Measurements from ENCODE around the gene BAIAP2L2.
"Not testable (repeated sequence)": the region's sequence is repeated elsewhere in the genome, so short reads cannot be mapped to it uniquely, and the experiment has no call there.

BAIAP2L2 gene

GRCh38 chr22:38066381-38067027, 44.0 kb downstream of the BAIAP2L2 start:
- DNase-seq, result no peak

GRCh38 chr22:38065539-38065938, 44.9 kb downstream of the BAIAP2L2 start:
- no peak for DNase-seq

GRCh38 chr22:38062791-38063190, 47.7 kb downstream of the BAIAP2L2 start:
- DNase-seq, result no peak

- DNase-seq, result peak; percentile 89 to 91
Observed at GRCh38 chr22:38056969-38057891, 53.3 kb downstream of the BAIAP2L2 start, which contains the start of gene PICK1. PICK1 (plus strand) TSS chr22:38057404; CDS start chr22:38057810, 406 bp downstream.

DNA sequence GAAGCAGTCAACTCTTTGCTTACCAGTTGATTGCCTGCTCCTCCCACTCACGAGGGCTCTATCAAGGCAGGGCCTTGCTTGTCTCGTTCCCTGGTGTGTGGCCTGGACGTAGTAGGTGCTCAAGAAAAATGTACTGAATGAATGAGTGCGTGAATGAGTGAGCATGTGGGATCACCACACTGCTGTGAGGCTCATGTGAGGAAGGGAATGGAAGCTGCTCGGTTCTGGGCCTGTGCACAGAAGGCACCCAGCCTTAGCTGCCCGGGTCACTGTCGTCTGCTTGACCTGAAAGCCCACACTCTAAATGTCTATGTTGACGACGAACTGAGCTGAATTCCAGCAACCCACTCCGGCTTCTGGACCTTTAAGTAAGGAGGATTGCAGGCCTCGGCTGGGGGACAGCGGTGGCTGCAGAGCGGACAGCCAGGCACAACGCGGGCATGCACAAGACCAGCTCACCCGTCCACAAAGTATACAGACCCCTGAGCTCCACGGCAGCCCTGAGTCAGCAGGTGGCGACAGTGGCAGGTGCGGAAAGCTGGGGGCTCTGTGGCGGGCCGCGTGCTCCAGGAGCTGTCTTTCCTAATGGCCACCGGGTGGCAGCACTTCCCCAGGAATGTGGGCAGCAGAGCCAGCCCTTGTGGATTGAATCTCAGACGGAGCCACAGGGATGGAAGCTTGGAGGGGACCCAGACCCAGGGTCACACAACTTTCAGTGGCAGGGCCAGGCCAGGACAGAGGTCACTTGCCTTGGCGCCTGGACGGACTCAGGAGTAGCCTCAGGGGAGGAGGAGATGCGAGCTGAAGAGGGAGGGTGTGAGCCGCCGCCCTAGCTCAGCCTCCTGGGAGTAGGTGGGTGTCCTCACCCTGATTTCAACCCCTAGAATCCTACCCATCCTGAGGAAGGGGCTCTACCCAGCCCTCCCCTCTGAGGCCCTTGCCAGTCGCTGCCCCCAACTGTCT, 58.3 kb downstream of the BAIAP2L2 start:
- DNase-seq, result peak; percentile 78 to 84

DNA sequence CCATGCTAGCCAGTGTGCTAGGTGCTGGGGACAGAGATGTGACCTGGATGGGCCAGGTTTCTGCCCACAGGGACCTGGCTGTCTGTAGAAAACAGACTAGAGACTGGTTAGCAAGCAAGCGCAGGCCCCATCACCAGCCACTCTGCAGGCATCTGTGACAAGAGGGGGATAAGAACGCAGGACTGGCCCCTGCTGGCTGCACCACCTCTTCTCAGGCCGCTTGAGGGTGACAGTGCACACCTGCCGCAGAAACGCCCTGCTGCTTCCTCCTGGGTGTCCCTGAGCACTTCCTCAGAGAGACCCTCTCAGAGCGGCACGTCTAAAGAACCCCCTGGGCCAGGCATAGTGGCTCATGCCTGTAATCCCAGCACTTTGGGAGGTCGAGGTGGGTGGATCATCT, 59.2 kb downstream of the BAIAP2L2 start:
- peak in 1 of 2 experiments; percentile 52 for DNase-seq

- DNase-seq, result no peak
Observed at GRCh38 chr22:38050720-38051119, 59.8 kb downstream of the BAIAP2L2 start.

DNA sequence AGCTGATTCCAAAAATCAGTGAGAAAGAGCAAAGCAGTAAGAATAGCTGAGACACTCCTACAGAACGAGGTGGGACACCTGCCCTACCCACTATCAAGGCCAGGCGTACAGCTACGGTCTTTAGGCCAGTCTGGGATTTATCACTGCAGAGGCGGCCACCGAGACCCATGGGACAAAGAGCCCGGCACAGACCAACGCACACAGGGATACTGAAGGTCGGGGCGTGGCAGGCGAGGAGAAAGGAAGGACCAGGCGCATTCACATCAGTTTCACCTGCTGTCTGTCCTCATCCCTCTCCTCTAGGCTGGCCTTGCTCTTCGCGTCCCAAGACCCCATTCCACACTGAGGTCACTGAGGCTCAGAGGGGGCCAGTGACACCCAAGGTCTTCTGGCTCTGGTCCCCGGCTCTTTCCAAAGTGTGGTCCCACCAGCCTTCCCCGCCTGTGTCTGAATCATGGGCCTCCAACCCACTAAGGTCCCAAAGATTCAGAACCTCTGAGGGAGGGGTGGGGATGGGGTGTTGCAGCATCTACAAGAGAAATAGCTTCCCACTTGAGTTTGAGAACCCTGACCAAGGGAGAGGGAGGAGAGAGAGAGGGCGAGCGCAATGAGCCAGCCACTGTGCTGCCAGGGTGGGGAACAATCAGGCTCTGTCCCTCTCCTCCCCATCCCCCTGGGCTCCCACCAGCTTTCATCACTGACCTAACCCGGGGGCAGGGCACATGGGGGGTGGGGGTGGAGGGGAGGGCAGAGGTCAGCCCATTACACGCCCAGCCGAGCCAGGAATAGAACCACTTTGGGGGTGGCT, 60.5 kb downstream of the BAIAP2L2 start:
- DNase-seq, result no peak

DNA sequence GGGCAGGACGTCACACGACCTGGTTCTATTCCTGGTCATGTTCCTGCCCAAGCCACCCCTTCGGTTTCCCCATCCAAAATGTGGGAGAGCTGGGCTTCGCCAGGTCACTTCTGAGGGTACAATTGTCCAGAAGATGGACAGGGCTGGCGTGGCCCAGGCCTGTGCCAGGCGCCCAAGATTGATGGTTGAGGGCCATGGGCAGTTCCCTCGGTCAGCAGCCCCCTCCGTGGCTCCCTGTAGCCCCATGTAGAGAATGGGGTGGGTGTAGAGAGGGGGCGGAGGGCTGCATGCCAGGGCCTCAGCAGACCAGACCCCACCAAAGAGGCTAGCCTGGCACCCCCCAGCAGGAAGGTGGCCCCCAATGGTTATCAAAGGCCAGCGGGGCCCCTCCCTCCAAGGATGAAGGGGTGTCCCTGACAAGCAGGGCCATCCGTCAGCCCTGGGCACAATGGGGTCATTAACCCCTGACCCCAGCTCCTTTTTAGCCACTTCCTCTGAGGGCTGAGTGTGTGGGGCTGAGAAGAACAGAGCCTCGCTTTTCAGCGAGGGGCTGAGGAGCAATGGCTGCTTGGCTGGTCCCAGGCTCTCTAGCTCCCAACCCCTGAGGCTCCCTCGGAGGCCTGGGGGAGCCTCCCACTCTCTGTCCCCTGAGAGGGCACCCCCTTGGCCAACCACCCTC, 64.3 kb downstream of the BAIAP2L2 start:
- no peak for DNase-seq

GRCh38 chr22:38043151-38044039, 67.1 kb downstream of the BAIAP2L2 start:
- DNase-seq, result no peak

DNA sequence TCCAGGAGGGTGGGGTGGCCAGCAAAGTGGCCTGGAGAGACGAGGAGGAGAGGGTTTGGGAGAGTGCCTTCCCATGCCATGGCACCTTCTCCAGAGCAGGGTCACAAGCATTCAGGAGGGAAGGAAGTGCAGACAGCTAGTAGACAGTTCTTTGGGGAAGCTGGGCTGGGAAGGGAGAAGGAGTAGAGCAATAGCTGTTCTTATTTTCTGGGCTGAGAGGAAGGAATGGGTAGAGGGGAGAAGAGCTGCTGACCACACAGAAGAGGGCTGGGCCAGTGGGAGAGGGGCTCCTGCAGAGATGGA, 68.0 kb downstream of the BAIAP2L2 start:
- DNase-seq, result no peak

- DNase-seq, result no peak
Observed at GRCh38 chr22:38041760-38042487, 68.6 kb downstream of the BAIAP2L2 start.

GRCh38 chr22:38040953-38041759, 69.3 kb downstream of the BAIAP2L2 start:
- no peak for DNase-seq

GRCh38 chr22:38038890-38039812, 71.3 kb downstream of the BAIAP2L2 start:
- DNase-seq, result no peak

GRCh38 chr22:38038426-38038825, 72.1 kb downstream of the BAIAP2L2 start:
- no peak for DNase-seq

DNA sequence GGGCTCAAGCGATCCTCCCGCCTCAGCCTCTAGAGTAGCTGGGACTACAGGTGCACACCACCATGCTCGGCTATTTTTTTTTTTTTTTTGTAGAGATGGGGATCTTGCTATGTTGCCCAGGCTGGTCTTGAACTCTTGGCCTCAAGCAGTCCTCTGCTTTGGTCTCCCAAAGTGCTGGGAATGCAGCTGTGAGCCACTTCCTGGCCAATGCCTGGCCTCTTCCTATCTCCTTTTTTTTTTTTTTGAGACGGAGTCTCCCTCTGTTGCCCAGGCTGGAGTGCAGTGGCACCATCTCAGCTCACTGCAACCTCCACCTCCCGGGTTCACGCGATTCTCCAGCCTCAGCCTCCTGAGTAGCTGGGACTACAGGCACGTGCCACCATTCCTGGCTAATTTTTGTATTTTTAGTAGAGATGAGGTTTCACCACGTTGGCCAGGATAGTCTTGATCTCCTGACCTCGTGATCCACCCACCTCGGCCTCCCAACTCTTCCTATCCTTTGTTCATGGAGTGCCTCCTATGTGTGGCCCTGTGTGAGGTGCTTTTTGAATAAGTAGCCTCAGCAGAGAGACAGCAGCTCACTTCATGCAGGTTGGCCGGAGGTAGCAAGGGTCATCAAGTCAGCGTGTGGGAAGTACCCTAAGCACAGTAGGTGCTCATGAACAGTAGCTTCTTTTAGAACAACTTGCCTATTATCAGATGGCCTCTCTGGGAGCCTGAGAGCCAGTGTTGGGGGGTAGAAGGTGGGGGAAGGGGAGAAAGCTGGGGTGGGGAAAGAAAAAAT, 72.9 kb downstream of the BAIAP2L2 start:
- DNase-seq, result not testable (repeated sequence)

All from SHP77 (cell line).